ENCODE measurements around the gene GPATCH1.

DNA sequence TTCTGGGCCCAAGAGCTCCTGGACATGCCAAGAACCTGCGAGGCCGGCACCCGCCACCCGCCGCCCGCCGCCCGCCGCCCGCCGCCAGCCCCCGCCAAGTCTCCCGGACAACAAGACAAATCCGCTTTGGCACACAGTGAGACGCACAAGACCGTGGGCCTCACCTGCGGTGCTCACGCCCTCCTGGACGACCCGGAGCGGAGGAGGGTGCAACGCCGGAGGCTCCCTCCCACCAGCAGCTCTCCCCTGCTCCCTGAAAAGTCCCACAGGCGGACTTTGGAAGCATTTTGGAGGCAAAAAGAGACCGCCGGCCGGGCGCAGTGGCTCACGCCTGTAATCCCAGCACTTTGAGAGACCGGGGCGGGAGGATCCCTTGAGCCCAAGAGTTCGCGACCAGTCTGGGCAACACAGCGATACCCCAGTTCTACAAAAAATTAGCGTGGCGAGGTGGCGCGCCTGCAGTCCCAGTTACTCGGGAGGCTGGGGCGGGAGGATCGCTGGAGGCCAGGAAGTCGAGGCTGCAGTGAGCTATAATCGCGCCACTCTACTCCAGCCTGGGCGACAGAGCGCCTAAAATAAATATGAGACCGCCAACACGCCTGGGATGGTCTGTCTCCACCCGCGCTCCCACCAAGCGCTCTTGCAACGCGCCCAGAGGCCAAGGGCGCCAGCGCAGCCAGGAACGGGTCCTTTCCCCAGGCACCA, 17.1 kb upstream of the GPATCH1 start:
- no peak for TF ChIP-seq EZH2 (IDR thresholded peaks at IDR 0.05)
- no peak for TF ChIP-seq POLR2AphosphoS5 (IDR thresholded peaks at IDR 0.05; ENCODE audit: borderline replicate concordance, low read depth, low read length)
